GM21390 (cell line): ENCODE data around the gene HADHB.
A peak's percentile ranks its signal among the peaks of the same experiment; 100 is the strongest.

ENCODE experiments used
- ATAC-seq: cut with Tn5 transposase; IDR thresholded peaks from one replicate; pipeline ENCODE4 v1.9.1; 2021; ENCODE audit not compliant: unreplicated experiment

Gene HADHB

DNA sequence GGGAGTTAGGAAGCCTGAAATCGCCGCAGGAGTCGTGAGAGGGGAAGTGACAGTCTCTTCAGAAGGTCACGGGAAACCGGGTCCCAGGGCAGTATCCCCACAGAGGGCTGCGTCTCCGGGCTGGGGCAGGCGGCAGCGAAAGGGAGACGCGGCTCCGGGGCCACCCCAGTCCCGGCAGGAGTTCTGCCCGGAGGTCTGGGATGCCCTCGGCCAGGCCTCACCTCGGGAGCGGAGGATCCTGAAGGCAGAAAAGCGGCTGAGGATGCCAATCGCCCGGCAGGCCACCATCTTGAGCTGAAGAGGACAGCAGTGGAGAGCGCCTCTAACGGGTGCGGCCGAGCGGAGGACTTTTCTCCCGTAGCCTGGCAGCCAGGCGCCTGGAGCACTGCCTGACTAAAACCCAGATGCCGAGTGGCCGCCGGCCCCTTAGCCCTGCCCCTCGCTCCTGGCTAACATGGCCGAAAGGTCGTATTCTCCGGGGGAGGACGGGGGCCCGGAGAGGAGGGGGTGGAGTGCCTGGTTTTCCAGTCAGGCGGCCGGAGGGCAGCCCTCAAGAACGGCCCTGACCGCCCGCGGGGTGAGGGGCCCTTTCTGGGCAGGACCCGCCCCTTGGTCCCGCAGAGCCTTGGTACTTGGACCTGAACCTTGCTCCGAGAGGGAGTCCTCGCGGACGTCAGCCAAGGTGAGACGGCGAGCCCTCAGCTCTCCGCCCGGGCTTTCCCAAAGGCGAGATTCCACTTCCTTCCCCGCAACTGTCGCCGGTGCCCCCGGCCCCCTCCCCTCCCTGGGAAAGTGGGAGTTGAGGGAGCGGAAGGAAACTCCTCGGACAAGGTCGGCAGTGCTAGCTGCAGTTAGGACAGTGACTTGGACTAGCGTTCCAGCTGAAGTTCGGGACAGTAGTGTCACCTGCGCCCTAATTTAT is at the start of gene HADHB, which contains the start of gene HADHA:
TSS of gene HADHB (plus strand) at position 631 of the 922 bp plus-strand sequence. CDS start 9,316 bp downstream, outside the sequence.
TSS of gene HADHA (minus strand) at position 324 of the 922 bp plus-strand sequence. CDS start at position 288, 36 bp downstream.
- ATAC-seq: peak; percentile 59

DNA sequence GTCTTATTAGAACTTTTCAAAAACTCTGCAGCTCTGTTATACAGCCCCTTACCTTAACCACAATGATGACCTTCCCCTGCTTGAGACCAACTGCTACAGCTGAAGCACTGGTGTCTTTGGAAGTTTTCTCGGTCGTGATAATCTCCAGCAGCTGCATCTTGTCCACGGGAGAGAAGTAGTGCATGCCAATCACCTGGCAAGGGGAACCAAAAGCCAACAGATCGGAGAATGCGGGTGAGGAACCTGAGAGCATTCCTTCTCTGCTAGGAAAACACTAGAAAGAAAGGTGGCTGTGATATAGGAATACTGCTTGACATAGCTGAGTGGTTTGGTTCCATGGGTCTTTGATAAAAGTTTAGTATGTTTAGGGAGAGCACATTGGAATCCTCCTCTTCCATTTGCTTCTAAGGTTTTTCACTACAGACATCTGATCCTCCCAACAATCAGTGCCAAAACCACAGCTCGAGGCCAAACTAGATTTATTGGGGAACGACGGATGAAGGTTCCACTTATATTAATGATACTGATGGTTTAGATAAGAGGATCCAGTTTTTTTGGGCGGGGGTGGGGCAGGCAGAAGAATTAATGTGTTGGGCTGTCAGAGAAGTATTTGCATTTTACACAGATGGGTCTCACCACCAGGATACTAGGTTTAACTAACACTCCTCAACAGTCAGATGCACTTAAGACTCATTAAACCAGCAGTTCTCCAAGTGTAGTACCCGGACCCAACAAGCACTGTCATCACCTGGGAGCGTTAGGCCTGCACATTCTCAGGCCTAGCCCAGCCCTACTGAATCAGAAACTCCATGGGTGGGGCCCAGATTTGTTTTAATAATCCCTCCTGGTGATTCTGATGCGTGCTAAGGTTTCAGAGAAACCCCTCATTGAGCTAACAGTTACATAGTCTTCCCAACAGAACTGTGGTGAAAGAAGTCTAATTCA is 49.4 kb upstream of the HADHB start:
- no peak for ATAC-seq

DNA sequence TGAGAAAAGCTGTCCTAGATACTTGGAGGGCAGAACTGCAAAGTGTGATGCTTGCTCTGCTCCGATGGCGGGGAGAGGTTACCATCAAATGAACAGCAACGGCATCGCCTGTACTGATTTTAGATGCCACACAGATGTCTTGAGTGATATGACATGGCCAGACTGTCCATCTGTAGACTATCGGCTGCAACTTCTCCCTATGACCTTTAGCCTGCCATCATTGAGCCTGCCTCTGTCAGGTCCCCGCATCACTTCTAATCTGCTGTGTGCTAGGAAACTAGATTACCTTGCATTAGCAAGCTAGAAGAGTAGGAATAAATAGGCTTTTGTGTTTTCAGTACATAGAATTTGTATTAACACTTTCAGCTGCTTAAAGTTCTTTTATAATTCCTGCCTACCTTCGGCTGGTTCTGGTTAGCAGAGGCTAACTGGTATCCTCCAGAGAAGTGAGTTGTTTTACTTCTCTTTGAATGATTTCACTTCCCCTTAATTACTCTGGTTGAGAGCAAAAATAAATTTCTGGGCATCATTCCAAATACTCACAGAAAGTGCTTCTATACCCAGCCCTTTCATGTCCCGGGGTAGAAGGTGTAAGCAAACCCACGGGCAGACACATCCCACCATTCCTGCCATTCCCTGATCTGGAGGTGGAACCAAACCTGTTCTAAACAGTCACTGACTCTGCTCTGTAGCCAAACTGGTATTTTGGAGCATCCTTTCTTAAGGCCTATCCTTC is 47.9 kb upstream of the HADHB start:
- ATAC-seq: peak; percentile 57

DNA sequence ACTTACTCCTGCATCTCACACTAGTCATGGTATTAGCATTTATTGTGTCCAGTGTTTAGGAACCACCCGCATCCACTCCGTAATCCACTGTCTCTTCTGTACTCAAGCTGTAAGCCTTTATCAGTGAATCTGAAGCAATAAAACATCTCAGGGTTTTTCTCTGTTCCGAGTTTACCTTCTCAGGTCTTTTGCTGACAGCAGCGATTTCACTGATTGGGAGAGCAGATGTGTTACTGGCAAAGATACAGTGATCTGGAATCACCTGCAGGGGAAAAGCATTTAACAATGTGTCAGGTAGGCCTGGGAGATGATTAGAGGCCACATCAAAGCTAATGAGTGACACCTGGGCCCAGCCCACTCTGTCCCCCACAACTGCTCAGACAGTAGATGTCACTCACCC is 47.2 kb upstream of the HADHB start:
- ATAC-seq: no peak

DNA sequence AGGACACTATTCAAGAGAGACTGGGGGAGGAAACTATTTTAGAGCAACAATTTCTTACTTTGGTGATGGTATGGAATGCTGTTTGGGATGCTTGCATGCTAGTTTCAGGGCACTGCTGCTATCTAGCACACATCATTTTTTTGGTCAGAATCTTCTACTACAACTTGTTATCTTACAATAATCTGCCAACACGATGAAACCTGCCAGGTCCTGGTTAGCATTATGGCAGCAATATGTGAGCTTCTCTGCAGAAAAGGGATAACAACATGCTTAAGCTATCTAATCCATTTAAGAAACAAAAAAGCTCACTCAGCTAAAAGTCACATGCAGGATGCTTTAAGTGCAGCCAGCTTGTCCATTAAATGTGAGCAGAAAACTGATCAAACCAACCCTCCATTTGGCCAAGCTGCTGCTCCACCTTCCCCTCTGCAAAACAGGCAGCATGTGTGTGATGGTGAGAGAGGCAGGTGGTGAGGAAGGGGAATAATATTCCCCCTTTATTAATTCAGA is 41.7 kb upstream of the HADHB start:
- no peak for ATAC-seq

DNA sequence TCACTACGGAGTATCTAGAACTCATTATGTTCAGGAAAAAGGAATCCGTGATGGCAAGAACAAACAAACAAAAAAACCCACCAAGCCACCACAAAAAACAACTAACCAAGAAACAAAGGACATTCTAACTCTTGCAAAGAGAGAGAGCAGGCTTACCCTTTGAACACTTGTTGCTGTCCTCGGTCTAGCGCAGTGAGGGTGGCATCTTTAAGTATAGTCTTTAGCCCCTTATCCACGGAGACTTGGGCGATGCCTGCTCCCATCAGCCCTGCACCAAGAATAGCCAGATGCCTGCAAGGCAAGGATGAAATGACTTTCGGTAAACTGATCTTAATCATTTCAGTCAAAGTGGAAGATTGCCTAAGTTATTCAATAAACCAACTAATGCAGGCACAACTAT is 40.8 kb upstream of the HADHB start:
- no peak for ATAC-seq

DNA sequence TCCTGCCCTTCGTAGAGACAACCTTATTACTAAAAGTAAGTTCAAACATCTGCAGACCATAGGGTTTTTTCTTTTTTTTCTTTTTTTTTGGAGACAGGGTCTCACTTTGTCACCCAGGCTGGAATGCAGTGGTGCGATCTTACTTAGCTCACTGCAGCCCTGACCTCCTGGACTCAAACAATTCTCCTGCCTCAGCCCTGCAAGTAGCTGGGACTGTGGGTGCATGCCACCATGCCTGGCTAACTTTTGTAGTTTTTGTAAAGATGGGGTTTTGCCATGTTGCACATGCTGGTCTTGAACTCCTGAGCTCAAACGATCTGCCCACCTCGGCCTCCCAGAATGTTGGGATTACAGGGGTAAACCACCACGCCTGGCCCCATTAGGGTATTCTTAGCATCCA is 32.7 kb upstream of the HADHB start:
- ATAC-seq: no peak

DNA sequence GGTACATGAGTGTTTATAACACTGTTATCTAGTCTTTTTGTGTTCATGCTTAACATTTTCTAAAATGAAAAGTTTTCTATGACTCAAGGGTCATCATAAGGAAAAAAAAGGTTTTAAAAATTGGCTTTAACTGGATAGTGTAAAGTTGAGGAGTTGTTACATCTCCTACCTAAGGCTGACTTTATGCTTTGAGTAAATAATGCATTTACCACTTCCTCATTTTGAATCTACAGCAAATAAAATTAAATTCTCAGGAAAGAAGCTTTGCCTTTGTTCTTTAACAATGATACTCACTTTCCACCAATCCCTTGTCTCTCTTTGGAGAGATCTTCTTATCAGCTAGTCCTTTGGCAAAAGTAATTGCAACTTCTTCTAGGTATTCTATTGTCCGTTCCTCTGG is 30.0 kb upstream of the HADHB start:
- ATAC-seq: no peak

DNA sequence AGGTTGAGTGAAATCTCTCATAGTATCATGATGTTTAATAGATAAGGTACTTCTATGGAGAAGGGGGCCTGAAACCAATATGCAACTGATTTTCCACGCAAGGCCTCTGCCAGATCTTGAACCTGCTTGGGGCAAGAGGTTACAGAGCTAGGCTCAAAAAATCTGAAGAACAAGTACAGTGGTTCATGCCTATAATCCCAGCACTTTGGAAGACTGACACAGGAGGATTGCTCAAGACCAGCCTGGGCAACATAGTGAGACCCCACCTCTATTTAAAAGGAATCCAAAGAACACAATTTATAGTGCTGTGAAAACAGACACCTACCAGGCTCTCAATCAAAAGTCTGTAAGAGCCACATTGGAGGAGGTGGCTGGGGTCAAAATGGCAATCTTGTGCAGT is 28.9 kb upstream of the HADHB start:
- ATAC-seq: no peak

DNA sequence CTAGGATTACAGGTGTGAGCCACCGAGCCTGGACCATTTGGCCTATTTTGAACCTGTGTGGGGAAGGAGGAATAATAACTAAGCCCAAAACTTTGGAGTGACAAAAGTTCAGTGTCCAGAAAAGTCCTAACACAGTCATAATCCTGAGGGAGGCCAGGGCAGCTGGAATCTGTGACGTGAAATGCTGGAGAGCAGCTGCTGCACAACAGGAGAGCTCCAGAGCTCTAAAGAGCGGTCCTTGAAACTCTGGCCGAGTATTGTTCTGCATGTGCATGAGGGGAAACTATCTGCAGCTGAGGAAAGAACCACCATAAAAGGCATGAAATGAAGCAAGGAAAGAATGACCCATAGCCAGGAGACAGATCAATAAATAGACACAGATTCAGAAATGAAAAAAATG is 28.2 kb upstream of the HADHB start:
- ATAC-seq: no peak

DNA sequence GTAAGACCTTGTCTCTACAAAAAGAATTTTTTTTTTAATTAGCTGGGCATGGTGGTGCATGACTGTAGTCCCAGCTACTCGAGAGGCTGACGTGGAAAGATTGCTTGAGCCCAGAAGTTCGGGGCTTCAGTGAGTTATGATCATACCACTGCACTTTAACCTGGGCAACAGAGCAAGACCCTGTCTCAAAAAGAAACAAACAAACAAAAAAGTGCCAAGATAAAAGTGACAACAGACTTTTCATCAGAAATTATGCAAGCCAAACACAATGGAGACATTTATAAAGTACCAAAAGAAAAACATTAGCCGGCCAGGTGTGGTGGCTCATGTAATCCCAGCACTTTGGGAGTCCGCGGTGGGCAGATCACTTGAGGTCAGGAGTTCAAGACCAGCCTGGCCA is 27.0 kb upstream of the HADHB start:
- no peak for ATAC-seq

DNA sequence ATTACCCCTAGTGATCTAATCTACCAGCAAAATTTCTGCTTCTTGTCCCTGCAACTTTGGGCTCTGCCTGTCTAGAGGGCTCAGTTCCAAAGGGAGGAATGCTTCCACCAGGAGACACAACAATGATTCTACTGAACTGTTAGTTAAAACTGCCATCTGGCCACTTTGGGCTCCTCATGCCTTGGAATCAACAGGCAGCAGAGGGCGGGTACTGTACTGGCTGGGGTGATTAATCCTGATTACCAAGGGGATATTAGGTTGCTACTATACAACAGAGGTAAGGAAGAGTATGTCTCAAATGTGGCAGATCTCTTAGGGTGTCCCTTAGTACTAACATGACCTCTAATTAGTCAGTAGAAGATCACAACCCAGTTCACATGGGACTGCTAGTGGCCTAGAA is 21.7 kb upstream of the HADHB start:
- ATAC-seq: no peak

DNA sequence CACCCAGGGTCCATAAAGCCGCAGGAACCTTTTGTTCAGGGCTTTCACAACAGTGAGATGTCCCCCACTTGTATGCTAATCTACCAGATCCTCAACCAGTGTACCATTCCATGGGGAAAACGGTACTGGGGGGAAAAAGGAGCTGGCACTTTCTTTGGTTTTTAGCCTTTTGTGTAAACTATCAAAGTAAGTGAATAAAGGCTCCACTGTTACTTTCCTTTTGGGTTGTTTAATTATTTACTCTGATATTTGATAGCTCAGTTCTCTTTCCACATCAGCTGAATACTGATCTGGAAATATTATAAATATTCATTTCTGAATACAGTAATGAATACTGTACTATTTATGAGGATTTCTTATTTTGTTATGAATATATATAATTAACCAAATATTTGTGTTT is 20.6 kb upstream of the HADHB start:
- ATAC-seq: no peak

DNA sequence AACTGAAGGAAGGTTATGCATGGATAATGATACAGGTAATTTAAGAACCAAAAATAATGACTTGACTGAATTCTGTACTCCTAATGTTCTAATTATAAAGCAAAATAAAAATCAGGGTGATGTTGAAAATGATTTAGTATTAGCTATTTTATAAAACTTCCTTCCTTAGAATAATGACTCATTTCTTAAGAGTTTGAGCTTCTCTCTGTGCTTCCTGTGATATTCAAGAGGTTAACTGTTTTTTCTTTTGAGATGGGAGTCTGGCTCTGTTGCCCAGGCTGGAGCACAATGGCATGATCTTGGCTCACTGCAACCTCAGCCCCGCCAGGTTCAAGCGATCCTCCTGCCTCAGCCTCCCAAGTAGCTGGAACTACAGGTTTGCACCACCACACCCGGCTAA is 15.1 kb upstream of the HADHB start:
- no peak for ATAC-seq

DNA sequence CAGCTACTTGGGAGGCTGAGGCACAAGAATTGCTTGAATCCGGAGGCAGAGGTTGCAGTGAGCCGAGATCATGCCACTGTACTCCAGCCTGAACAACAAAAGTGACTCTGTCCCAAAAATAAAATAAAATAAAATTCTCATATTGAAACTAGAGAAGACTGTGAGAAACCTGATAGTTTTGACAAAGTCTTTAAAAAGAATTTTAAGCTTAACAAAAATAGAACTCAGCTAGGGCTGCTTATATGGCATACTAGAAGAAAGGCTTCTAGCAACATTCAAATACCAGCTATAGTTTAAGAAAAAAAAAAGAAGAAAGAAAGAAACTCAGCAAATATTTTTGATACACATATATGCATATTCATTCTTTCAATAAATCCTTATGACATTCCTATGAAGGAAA is 13.9 kb upstream of the HADHB start:
- ATAC-seq: no peak

DNA sequence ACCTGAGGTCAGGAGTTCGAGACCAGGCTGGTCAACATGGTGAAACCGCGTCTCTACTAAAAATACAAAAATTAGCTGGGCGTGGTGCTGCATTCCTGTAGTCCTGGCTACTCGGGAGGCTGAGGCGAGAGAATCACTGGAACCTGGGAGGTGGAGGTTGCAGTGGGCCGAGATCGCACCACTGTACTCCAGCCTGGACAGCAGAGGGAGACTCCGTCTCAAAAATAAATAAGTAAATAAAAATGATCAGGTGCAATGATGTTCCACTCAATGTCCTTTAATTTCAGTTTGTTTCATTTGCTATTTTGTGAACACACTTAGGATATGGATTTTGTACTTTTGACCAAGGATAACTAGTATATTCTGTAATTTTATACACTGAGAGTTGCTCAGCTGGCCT is 9.7 kb upstream of the HADHB start:
- ATAC-seq: no peak

DNA sequence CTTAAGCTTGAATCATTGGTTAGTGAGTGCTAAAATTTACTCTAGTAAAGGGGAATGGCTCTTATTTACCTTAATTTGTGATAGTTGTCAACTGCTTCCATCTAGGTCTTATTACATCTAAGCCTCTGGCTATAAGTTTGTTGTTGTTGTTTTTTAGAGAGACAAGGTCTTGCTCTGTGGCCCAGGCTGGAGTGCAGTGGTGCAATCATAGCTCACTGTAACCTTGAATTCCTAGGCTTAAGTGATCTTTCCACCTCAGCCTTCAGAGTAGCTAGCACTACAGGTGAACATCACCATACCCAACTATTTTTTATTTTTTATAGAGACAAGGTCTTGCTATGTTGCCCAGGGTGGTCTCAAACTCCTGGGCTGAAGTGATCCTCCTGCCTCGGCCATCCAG is 6.9 kb upstream of the HADHB start:
- ATAC-seq: no peak

DNA sequence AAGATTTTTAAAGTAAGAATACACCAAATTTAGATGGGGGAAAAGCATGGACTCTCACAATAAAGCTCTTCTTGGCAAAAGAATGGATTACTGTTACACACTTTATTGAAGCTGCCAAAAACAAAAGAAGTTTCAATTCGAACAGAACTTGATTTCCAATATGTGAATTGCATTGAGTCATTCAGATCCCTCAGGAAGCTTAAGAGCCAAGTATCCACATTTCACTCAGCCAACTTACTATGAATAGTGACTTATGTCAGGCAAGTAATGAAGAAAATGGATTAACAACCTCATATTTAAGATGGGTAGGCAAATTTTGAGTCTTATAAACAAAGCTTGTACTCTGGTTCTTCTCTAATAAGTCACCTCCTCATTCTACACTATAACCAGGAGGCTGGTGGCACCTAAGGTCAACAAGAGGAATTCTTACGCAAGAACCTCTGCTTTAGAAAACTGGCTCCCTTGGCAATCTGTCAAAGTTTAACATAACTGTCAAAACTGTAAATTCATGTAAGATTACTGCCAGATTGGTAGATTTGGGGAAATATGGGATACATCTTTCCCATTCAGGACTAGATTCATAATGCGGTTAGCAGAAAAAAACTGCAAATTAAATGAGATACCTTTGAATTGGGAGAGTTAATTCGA is 6.3 kb upstream of the HADHB start:
- no peak for ATAC-seq

DNA sequence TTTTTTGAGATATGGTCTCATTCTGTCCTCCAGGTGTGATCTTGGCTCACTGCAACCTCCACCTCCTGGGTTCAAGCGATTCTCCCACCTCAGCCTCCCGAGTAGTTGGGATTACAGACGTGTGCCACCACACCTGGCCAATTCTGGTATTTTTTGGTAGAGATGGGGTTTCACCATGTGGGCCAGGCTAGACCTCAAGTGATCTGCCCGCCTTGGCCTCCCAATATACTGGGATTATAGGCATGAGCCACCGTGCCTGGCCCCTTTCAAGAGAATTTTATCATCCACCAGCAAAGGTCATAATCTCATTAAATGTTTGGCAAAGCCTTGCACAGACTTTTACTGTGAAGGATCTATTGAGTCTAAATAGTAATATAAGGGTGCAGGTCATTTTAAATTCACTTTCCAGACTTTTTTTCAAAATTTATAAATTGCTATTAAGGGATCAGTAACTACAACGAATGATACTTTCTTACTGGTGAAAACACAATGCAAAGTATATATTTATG is 2.8 kb upstream of the HADHB start:
- no peak for ATAC-seq
